Transverse colon (tissue), 4 donors: ENCODE measurements around the gene MRPL57. TPM values are rescaled to one million over a fixed set of nuclear protein-coding genes. Genes with fewer than 3 reads are reported as not detected.
"Not testable (repeated sequence)": the region's sequence is repeated elsewhere in the genome, so short reads cannot be mapped to it uniquely, and the experiment has no call there.

Source experiments
- DNase-seq: peaks from one replicate; pipeline ENCODE4 v3.0.0-alpha.2; 2019
- H3K27ac ChIP-seq, 4 donors: fragments of 200-600 bp; sonication (generic); 2 replicates each; pipeline ENCODE4 v1.5.1; 2016 to 2018; ENCODE audit warnings: inconsistent platforms in 4 of 4
- H3K27me3 ChIP-seq: fragments of 200-600 bp; sonication (generic); 2 replicates; pipeline ENCODE4 v1.5.1; 2017; ENCODE audit warnings: inconsistent platforms
- H3K36me3 ChIP-seq, 4 donors: fragments of 200-600 bp; sonication (generic); 2 replicates each; pipeline ENCODE4 v1.5.1; 2017 to 2019; ENCODE audit warnings: inconsistent platforms in 4 of 4
- H3K4me1 ChIP-seq, 4 donors: fragments of 200-600 bp; sonication (generic); 2 replicates each; pipeline ENCODE4 v1.5.1; 2017 to 2020; ENCODE audit warnings: inconsistent platforms in 4 of 4
- H3K4me3 ChIP-seq, 4 donors: fragments of 200-600 bp; sonication (generic); 1 replicate in 1 of 4; 2 replicates in 3 of 4; pipeline versions ENCODE4 v1.5.1 to v1.6.1; 2017 to 2019; ENCODE audit warnings: inconsistent platforms in 4 of 4
- H3K9me3 ChIP-seq, 2 donors: fragments of 200-600 bp; sonication (generic); 2 replicates each; pipeline ENCODE4 v1.5.1; 2017 to 2019; ENCODE audit warnings: inconsistent platforms in 2 of 2
- CTCF ChIP-seq, 5 experiments: fragments of 200-600 bp in 3 of 5; fragments of 450-650 bp in 2 of 5; sonication (generic) in 3 of 5; IDR thresholded peaks; 1 replicate in 2 of 5; 2 replicates in 3 of 5; pipeline ENCODE4 v1.5.1; 2016 to 2017; ENCODE audit warnings: antibody characterized with exemption in 5 of 5, inconsistent platforms in 3 of 5, mild to moderate bottlenecking in 2 of 5, moderate library complexity in 1 of 5
- EP300 ChIP-seq: sonication (generic); formaldehyde crosslinking; IDR thresholded peaks from one replicate; pipeline ENCODE4 v1.6.1; 2017; ENCODE audit warnings: antibody characterized with exemption, low read depth
- POLR2A ChIP-seq: fragments of 450-650 bp; IDR thresholded peaks from one replicate; pipeline ENCODE4 v1.6.1; 2016; ENCODE audit warnings: antibody characterized with exemption, mild to moderate bottlenecking, moderate library complexity
- POLR2AphosphoS5 ChIP-seq, 3 donors: sonication (generic); formaldehyde crosslinking; IDR thresholded peaks; one replicate each; pipeline ENCODE4 v1.6.1; 2016; ENCODE audit warnings: antibody characterized with exemption in 3 of 3
- WGBS, 2 donors: methylation state at CpG; one replicate each; pipeline ENCODE4 v1.1.5; 2018; ENCODE audit warnings: low coverage in 1 of 2; 5-methylcytosine and 5-hydroxymethylcytosine counted together
- in situ Hi-C, 4 donors: fragments of 200-750 bp; cut with MboI; loops; one replicate each; pipeline versions ENCODE4 v1.15.0 to v1.15.1; 2017; ENCODE audit warnings: low sequenced_read_pairs in 3 of 4, low pct_ligation_motif_present in 1 of 4, low pct_unique_long_range_greater_than_20kb in 1 of 4
- intact Hi-C: fragments of 100-400 bp; cut with DNase I; formaldehyde crosslinking; loops from one replicate; pipeline ENCODE4 v1.15.1; 2023; ENCODE audit warnings: low total_unique reads
- total RNA-seq, 4 donors: library from RNA; depleted of rRNA; stranded (reverse); fragments of >200 nt; gene quantifications; one replicate each; pipeline ENCODE4 v1.1.0, GENCODE V29; 2016

Gene MRPL57
- 10 to 100 TPM; 27.0 to 59.7 (median 39.2) TPM for total RNA-seq

GRCh38 chr13:21176215-21176981 lies at the start of gene MRPL57, which contains the start of gene SKA3:
Gene MRPL57 (plus strand): TSS chr13:21176658. CDS start chr13:21176917, 259 bp downstream.
Gene SKA3 (minus strand): TSS chr13:21176552. CDS start chr13:21176477, 75 bp downstream.
- 3% methylated on average over 80 of the region's 93 CpGs; no CpG with 5 or more reads in 1 of the 2 donors for WGBS, 2 donors
- Histone ChIP-seq H3K4me3 (peak within 1 kb of the TSS; percentile 47 to 87 (median 62)), H3K36me3 (no peaks in the 10 kb centered on the region), H3K27ac (peak within 1 kb of the TSS; percentile 93 to 97 (median 96)), H3K27me3 (no peaks in the 10 kb centered on the region), H3K9me3 (no peaks in the 10 kb centered on the region), H3K4me1 (peaks cover 9 to 20% (median 11%) of the 10 kb centered on the region in 4 donors)
- intact Hi-C loops: no loop called here
- in situ Hi-C loops: no loop called here
- peak; percentile 94 for DNase-seq
- TF ChIP-seq EP300 (no peak), POLR2A (peak; percentile 94), CTCF (IDR thresholded peaks at IDR 0.05) (peak in 4 of 5 experiments; percentile 17 to 62 (median 40)), POLR2AphosphoS5 (IDR thresholded peaks at IDR 0.05) (peak; percentile 97 to 98 (median 97))

DNA sequence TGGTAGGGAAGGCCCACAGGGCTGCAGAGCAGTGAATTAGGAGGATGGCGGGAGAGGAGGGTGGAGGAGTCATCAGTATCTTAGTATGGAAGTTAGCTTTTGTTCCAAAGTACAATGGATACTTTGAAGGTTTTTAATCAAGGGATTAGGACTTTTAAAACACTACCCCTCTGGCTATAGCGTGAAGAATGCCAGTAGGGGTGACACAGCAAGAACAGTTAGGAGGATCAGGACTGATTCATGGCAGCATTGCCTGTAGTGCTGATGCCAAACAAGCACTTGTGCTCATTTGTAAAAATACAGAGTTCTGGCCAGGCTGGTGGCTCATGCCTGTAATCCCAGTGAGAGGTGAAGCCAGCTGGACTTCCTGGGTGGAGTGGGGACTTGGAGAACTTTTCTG lies 46.3 kb upstream of the MRPL57 start:
- Histone ChIP-seq H3K4me3 (no peak overlapping the region), H3K9me3 (no peaks in the 10 kb centered on the region), H3K36me3 (no peaks in the 10 kb centered on the region), H3K27me3 (no peaks in the 10 kb centered on the region), H3K4me1 (peaks cover 0 to 11% (median 2%) of the 10 kb centered on the region in 4 donors), H3K27ac (no peak overlapping the region)
- intact Hi-C loops (loop anchor here (10.0 kb wide), 1 partner anchor 185 kb away; no protein-coding TSS in a partner anchor), in situ Hi-C loops (loop anchor here in 1 of 4 donors (10.0 kb wide), 1 partner anchor 185 kb away; no protein-coding TSS in a partner anchor)
- no peak for DNase-seq
- no peak for TF ChIP-seq EP300
- no peak for TF ChIP-seq POLR2A
- TF ChIP-seq POLR2AphosphoS5 (IDR thresholded peaks at IDR 0.05): no peak
- no peak for TF ChIP-seq CTCF (IDR thresholded peaks at IDR 0.05)
- WGBS, 2 donors: 92 to 94% methylated on average over 2 of the region's 2 CpGs

DNA sequence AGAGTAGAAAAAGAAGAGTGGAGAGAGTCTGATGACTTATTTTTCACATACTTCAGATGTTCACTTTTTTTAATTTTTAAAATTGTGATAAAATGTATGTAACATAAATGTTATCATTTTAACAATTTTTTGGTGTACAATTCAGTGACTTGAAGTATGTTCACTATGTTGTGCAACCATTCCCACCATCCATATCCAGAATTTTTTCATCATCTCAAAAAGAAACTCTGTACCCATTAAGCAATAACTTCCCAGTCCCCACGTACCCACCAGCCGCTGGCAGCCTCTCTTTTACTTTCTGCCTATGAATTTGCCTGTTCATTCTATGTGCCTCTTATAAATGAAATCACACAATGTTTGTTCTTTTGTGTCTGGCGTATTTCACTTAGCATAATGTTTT lies 43.4 kb upstream of the MRPL57 start:
- Histone ChIP-seq H3K27me3 (no peaks in the 10 kb centered on the region), H3K9me3 (no peaks in the 10 kb centered on the region), H3K4me3 (no peak overlapping the region), H3K36me3 (no peaks in the 10 kb centered on the region), H3K4me1 (peaks cover 0 to 11% (median 2%) of the 10 kb centered on the region in 4 donors), H3K27ac (no peak overlapping the region)
- TF ChIP-seq POLR2A (no peak), EP300 (no peak), CTCF (IDR thresholded peaks at IDR 0.05) (no peak), POLR2AphosphoS5 (IDR thresholded peaks at IDR 0.05) (no peak)
- in situ Hi-C loops: loop anchor here in 1 of 4 donors (10.0 kb wide), 1 partner anchor 188 kb away; no protein-coding TSS in a partner anchor
- no peak for DNase-seq
- 82 to 85% methylated on average over 3 of the region's 3 CpGs for WGBS, 2 donors
- intact Hi-C loops: loop anchor here (10.0 kb wide), 1 partner anchor 188 kb away; no protein-coding TSS in a partner anchor

GRCh38 chr13:21134475-21134874 lies 42.0 kb upstream of the MRPL57 start:
- H3K4me1 ChIP-seq: peaks cover 0 to 23% (median 7%) of the 10 kb centered on the region in 4 donors
- peak overlapping the region in 1 of 4 donors; percentile 33 for H3K27ac ChIP-seq
- 66 to 94% methylated on average over 2 to 5 of the region's 5 CpGs for WGBS, 2 donors
- no peaks in the 10 kb centered on the region for H3K9me3 ChIP-seq
- H3K36me3 ChIP-seq: no peaks in the 10 kb centered on the region
- no peak overlapping the region for H3K4me3 ChIP-seq
- intact Hi-C loops: loop anchor here (10.0 kb wide), 1 partner anchor 190 kb away; no protein-coding TSS in a partner anchor
- no peak for DNase-seq
- TF ChIP-seq POLR2A (no peak), EP300 (no peak), CTCF (IDR thresholded peaks at IDR 0.05) (no peak)
- no peaks in the 10 kb centered on the region for H3K27me3 ChIP-seq
- in situ Hi-C loops: loop anchor here in 1 of 4 donors (10.0 kb wide), 1 partner anchor 190 kb away; no protein-coding TSS in a partner anchor

GRCh38 chr13:21135833-21136232 lies 40.6 kb upstream of the MRPL57 start:
- in situ Hi-C loops (loop anchor here in 1 of 4 donors (10.0 kb wide), 1 partner anchor 191 kb away; no protein-coding TSS in a partner anchor), intact Hi-C loops (loop anchor here (10.0 kb wide), 1 partner anchor 191 kb away; no protein-coding TSS in a partner anchor)
- H3K4me1 ChIP-seq: peaks cover 0 to 26% (median 8%) of the 10 kb centered on the region in 4 donors
- DNase-seq, H3K27ac ChIP-seq, H3K4me3 ChIP-seq, H3K36me3 ChIP-seq, H3K27me3 ChIP-seq, H3K9me3 ChIP-seq: not testable (repeated sequence)
- 94 to 98% methylated on average over 6 of the region's 6 CpGs for WGBS, 2 donors
